ENCODE measurements around the gene CAB39L.

DNA sequence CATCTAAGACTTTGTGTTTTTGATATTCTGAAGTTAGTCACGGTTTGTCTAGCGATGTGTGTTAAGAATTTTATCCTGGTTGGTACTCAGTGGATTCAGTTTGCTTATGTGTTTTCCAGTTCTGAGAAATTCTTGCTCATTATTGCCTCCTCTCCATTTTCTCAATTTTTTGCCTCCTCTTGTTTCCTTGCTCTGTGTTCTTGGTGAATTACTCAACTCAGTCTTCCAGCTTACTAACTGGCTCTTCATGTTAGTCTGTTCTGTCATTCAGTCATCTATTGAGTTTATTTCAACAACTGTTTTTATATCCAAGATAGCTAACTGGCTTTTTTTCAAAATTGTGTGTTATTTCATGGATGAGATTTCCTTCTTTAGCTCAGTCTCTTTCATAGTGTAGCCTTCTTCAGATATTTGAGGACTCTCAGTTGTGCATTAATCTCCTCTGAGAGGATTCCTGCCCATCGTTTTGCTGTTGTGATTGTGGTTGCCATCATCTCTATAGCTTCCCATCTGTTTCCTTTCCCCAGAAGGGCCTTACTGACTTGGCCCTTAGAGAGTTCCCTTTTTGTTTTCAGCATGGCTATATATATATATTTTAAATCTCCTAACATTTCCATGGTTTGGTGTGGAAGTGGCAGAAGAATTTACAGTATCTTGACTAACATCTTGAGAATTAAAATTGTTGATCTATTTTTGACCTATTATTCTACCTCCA lies 6.4 kb upstream of the CAB39L start:
- TF ChIP-seq CTCF (IDR thresholded peaks at IDR 0.05) (no peak), POLR2AphosphoS5 (IDR thresholded peaks at IDR 0.05) (no peak), POLR2A (IDR thresholded peaks at IDR 0.05) (no peak), EP300 (IDR thresholded peaks at IDR 0.05) (no peak)
